HCT116 (cell line): ENCODE results near the gene SEPTIN2. TPM values are rescaled to one million over a fixed set of nuclear protein-coding genes. Genes with fewer than 3 reads are reported as not detected.

Source experiments
- ATAC-seq: fragments of 200-7000 bp; cut with Tn5 transposase; 2 replicates; pipeline ENCODE4 v1.9.1; 2020; ENCODE audit warnings: mild to moderate bottlenecking, moderate library complexity
- BruUV-seq: library from RNA; stranded (reverse); fragments of 400-500 nt; replicated peaks from 2 replicates; lab custom pipeline; 2021; lab: Mats Ljungman, UMichigan
- CTCF ChIA-PET: fragments of 300-600 bp; sonication (Branson Sonifier 250); formaldehyde crosslinking; loops from one replicate; lab custom pipeline; 2021; ENCODE audit warnings: antibody characterized with exemption; lab: Charles Lee
- POLR2A ChIA-PET: fragments of 300-600, 350-600 bp; sonication (Branson Sonifier 250); formaldehyde crosslinking; loops from one replicate; lab custom pipeline; 2021; ENCODE audit warnings: antibody characterized with exemption; lab: Charles Lee
- RAD21 ChIA-PET, 2 experiments: fragments of 300-600 bp; sonication (Branson Sonifier 250); formaldehyde crosslinking; loops; one replicate each; lab custom pipeline; 2023; ENCODE audit warnings: low total read pairs in 2 of 2; ENCODE audit not compliant: uncharacterized antibody in 2 of 2, unreplicated experiment in 2 of 2, low non-redundant PET in 1 of 2; lab: Charles Lee
- DNase-seq: peaks from one replicate; pipeline ENCODE4 v3.0.0-alpha.2; 2010; ENCODE audit warnings: low read depth, low spot score
- H2AFZ ChIP-seq: fragments of 200-600 bp; shearing (Covaris generic), sonication (generic); 2 replicates; pipeline ENCODE4 v1.6.1; 2017; ENCODE audit warnings: low read depth, mixed run types, mixed read lengths, antibody characterized with exemption, low read length; ENCODE audit not compliant: poor library complexity, severe bottlenecking
- H3K27ac ChIP-seq: 2 replicates; pipeline ENCODE4 v1.5.1; 2012; ENCODE audit warnings: low read depth, low read length
- H3K27me3 ChIP-seq: fragments of 200-600 bp; sonication (generic); 2 replicates; pipeline ENCODE4 v1.6.1; 2016; ENCODE audit warnings: mixed run types, low read length, mixed read lengths; ENCODE audit not compliant: insufficient read depth
- H3K36me3 ChIP-seq, 2 experiments: fragments of 200-500 bp in 1 of 2; fragments of 200-600 bp in 1 of 2; sonication (Bioruptor generic) in 1 of 2; sonication (generic) in 1 of 2; 2 replicates each; pipeline versions ENCODE4 v1.5.1 to v1.6.1; 2014 to 2016; ENCODE audit warnings: low read length in 2 of 2, inconsistent platforms in 1 of 2, mixed read lengths in 1 of 2, mixed run types in 1 of 2; ENCODE audit not compliant: insufficient read depth in 2 of 2, control insufficient read depth in 1 of 2
- H3K4me1 ChIP-seq, 2 experiments: fragments of 200-600 bp in 1 of 2; sonication (generic) in 1 of 2; 2 replicates each; pipeline versions ENCODE4 v1.5.1 to v1.6.1; 2012 to 2017; ENCODE audit warnings: low read length in 2 of 2, inconsistent platforms in 1 of 2, mild to moderate bottlenecking in 1 of 2, mixed read lengths in 1 of 2, mixed run types in 1 of 2, moderate library complexity in 1 of 2; ENCODE audit not compliant: insufficient read depth in 2 of 2, control insufficient read depth in 1 of 2
- H3K4me2 ChIP-seq: fragments of 200-600 bp; sonication (generic); 2 replicates; pipeline ENCODE4 v1.6.1; 2017; ENCODE audit warnings: mixed run types, low read length, mixed read lengths
- H3K4me3 ChIP-seq, 2 experiments: fragments of 200-600 bp in 1 of 2; sonication (generic) in 1 of 2; replicated peaks in 1 of 2; 2 replicates each; pipeline ENCODE4 v1.5.1; 2011 to 2016; ENCODE audit warnings: low read length in 2 of 2, control low read depth in 1 of 2, low read depth in 1 of 2, mild to moderate bottlenecking in 1 of 2, mixed read lengths in 1 of 2, mixed run types in 1 of 2
- H3K79me2 ChIP-seq: fragments of 200-600 bp; sonication (generic); 2 replicates; pipeline ENCODE4 v1.6.1; 2017; ENCODE audit warnings: mild to moderate bottlenecking, mixed run types, low read length, moderate library complexity, mixed read lengths; ENCODE audit not compliant: insufficient read depth
- H3K9ac ChIP-seq: fragments of 200-600 bp; sonication (generic); 2 replicates; pipeline ENCODE4 v1.6.1; 2016; ENCODE audit warnings: low read length, mixed read lengths
- H3K9me2 ChIP-seq: fragments of 200-600 bp; sonication (generic), shearing (Covaris generic); 2 replicates; pipeline ENCODE4 v1.6.1; 2017; ENCODE audit warnings: mixed run types, mild to moderate bottlenecking, moderate library complexity; ENCODE audit not compliant: insufficient read depth
- H3K9me3 ChIP-seq, 2 experiments: fragments of 200-500 bp in 1 of 2; fragments of 200-600 bp in 1 of 2; sonication (Bioruptor generic) in 1 of 2; sonication (generic) in 1 of 2; 2 replicates each; pipeline ENCODE4 v1.6.1; 2014 to 2017; ENCODE audit warnings: low read length in 2 of 2, mixed read lengths in 2 of 2, inconsistent platforms in 1 of 2, low read depth in 1 of 2, mild to moderate bottlenecking in 1 of 2, mixed run types in 1 of 2, moderate library complexity in 1 of 2; ENCODE audit not compliant: control insufficient read depth in 1 of 2, insufficient read depth in 1 of 2
- H4K20me1 ChIP-seq: fragments of 200-600 bp; sonication (generic), shearing (Covaris generic); 2 replicates; pipeline ENCODE4 v1.6.1; 2017; ENCODE audit warnings: mixed run types, mild to moderate bottlenecking, moderate library complexity; ENCODE audit not compliant: insufficient read depth
- CEBPB ChIP-seq: IDR thresholded peaks from 2 replicates; pipeline ENCODE4 v1.6.1; 2012; ENCODE audit warnings: low read depth
- EGR1 ChIP-seq: IDR thresholded peaks from 2 replicates; pipeline ENCODE4 v1.6.1; 2012; ENCODE audit warnings: low read depth
- EZH2phosphoT487 ChIP-seq: fragments of 200-600 bp; IDR thresholded peaks from 2 replicates; pipeline ENCODE4 v1.6.1; 2018; ENCODE audit warnings: antibody characterized with exemption, borderline replicate concordance
- FOSL1 ChIP-seq: IDR thresholded peaks from 2 replicates; pipeline ENCODE4 v1.6.1; 2012; ENCODE audit warnings: low read depth
- POLR2A ChIP-seq: IDR thresholded peaks from 2 replicates; pipeline ENCODE4 v1.7.0; 2011; ENCODE audit warnings: borderline replicate concordance; ENCODE audit not compliant: insufficient read depth, insufficient read length; ENCODE audit errors: extremely low read depth
- POLR2AphosphoS5 ChIP-seq: IDR thresholded peaks from 2 replicates; pipeline ENCODE4 v1.6.1; 2011; ENCODE audit warnings: mild to moderate bottlenecking, low read depth, low read length, moderate library complexity
- REST ChIP-seq: IDR thresholded peaks from 2 replicates; pipeline ENCODE4 v1.6.1; 2012; ENCODE audit warnings: low read depth
- SIN3A ChIP-seq: IDR thresholded peaks from 2 replicates; pipeline ENCODE4 v1.6.1; 2012; ENCODE audit warnings: low read depth
- SRF ChIP-seq: IDR thresholded peaks from 2 replicates; pipeline ENCODE4 v1.6.1; 2012; ENCODE audit warnings: low read depth
- YY1 ChIP-seq: IDR thresholded peaks from 2 replicates; pipeline ENCODE4 v1.6.1; 2011; ENCODE audit warnings: low read length, low read depth, moderate library complexity, mild to moderate bottlenecking; ENCODE audit not compliant: insufficient replicate concordance; ENCODE audit errors: extremely low read depth
- ZFX ChIP-seq: fragments of 450-650 bp; IDR thresholded peaks from 2 replicates; pipeline ENCODE4 v1.6.1; 2017
- intact Hi-C: fragments of 100-400 bp; cut with micrococcal nuclease; formaldehyde crosslinking; loops from 2 replicates; pipeline ENCODE4 v1.10.0; 2022
- total RNA-seq: library from RNA; stranded (reverse); gene quantifications from one replicate; pipeline ENCODE4 v1.2.1, GENCODE V29; 2021; ENCODE audit not compliant: unreplicated experiment
- TF ChIP-seq, protein P1 (sequence below): IDR thresholded peaks from 2 replicates; pipeline ENCODE4 v1.6.1; 2012
- TF ChIP-seq, protein P2 (sequence below): IDR thresholded peaks from 2 replicates; pipeline ENCODE4 v1.6.1; 2011; ENCODE audit warnings: mild to moderate bottlenecking, low read length, moderate library complexity; ENCODE audit not compliant: insufficient replicate concordance; ENCODE audit errors: extremely low read depth
- TF ChIP-seq, protein P3 (sequence below), 3 experiments: fragments of 200-600 bp in 1 of 3; sonication (generic) in 1 of 3; IDR thresholded peaks in 2 of 3; conservative IDR thresholded peaks in 1 of 3; 2 replicates each; pipeline ENCODE4 v1.5.1; 2012 to 2017; ENCODE audit warnings: low read depth in 2 of 3, low read length in 2 of 3, antibody characterized with exemption in 1 of 3, borderline replicate concordance in 1 of 3, control low read depth in 1 of 3, mild to moderate bottlenecking in 1 of 3, mixed read lengths in 1 of 3, mixed run types in 1 of 3, moderate library complexity in 1 of 3; ENCODE audit not compliant: insufficient read depth in 1 of 3

Gene SEPTIN2
- total RNA-seq, 1 experiment from 2014 or later: 317 TPM

- Histone ChIP-seq H2AFZ (no peak overlapping the region), H3K9me3 (no peaks in the 10 kb centered on the region), H3K27ac (no peak overlapping the region), H3K9me2 (no peaks in the 10 kb centered on the region), H3K27me3 (no peaks in the 10 kb centered on the region), H4K20me1 (no peaks in the 10 kb centered on the region), H3K4me2 (no peak overlapping the region), H3K79me2 (peaks cover 61% of the 10 kb centered on the region), H3K36me3 (peaks cover 0 to 9% of the 10 kb centered on the region in 2 experiments; a peak in 1 of 4 replicates), H3K4me3 (no peak overlapping the region), H3K9ac (no peak overlapping the region), H3K4me1 (peaks cover 8 to 10% of the 10 kb centered on the region in 2 experiments)
- ChIA-PET RAD21 (interaction anchor here in 1 of 2 experiments (0.7 kb wide), 1 partner anchor 725 kb away, joined by 5 read pairs; no protein-coding TSS in a partner anchor), POLR2A (no interaction called here), CTCF (no interaction called here)
- no peak for DNase-seq
- ATAC-seq: no peak
- intact Hi-C loops: no loop called here
- BruUV-seq: no TSS peak
- TF ChIP-seq REST: no peak
- no peak for TF ChIP-seq ZFX
- TF ChIP-seq EGR1: no peak
- TF ChIP-seq, protein P1, sequence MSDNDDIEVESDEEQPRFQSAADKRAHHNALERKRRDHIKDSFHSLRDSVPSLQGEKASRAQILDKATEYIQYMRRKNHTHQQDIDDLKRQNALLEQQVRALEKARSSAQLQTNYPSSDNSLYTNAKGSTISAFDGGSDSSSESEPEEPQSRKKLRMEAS: no peak
- TF ChIP-seq POLR2A: no peak
- TF ChIP-seq, protein P2, sequence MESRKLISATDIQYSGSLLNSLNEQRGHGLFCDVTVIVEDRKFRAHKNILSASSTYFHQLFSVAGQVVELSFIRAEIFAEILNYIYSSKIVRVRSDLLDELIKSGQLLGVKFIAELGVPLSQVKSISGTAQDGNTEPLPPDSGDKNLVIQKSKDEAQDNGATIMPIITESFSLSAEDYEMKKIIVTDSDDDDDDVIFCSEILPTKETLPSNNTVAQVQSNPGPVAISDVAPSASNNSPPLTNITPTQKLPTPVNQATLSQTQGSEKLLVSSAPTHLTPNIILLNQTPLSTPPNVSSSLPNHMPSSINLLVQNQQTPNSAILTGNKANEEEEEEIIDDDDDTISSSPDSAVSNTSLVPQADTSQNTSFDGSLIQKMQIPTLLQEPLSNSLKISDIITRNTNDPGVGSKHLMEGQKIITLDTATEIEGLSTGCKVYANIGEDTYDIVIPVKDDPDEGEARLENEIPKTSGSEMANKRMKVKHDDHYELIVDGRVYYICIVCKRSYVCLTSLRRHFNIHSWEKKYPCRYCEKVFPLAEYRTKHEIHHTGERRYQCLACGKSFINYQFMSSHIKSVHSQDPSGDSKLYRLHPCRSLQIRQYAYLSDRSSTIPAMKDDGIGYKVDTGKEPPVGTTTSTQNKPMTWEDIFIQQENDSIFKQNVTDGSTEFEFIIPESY: no peak
- TF ChIP-seq, protein P3, sequence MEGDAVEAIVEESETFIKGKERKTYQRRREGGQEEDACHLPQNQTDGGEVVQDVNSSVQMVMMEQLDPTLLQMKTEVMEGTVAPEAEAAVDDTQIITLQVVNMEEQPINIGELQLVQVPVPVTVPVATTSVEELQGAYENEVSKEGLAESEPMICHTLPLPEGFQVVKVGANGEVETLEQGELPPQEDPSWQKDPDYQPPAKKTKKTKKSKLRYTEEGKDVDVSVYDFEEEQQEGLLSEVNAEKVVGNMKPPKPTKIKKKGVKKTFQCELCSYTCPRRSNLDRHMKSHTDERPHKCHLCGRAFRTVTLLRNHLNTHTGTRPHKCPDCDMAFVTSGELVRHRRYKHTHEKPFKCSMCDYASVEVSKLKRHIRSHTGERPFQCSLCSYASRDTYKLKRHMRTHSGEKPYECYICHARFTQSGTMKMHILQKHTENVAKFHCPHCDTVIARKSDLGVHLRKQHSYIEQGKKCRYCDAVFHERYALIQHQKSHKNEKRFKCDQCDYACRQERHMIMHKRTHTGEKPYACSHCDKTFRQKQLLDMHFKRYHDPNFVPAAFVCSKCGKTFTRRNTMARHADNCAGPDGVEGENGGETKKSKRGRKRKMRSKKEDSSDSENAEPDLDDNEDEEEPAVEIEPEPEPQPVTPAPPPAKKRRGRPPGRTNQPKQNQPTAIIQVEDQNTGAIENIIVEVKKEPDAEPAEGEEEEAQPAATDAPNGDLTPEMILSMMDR (IDR thresholded peaks at IDR 0.05 in 2 of 3, conservative IDR thresholded peaks at IDR 0.05 in 1 of 3; ENCODE audit: borderline replicate concordance in 1 of 3, insufficient read depth in 1 of 3, low read depth in 2 of 3, low read length in 2 of 3): no peak
- TF ChIP-seq CEBPB: no peak
- no peak for TF ChIP-seq POLR2AphosphoS5
- no peak for TF ChIP-seq SIN3A
- TF ChIP-seq SRF: no peak
- TF ChIP-seq EZH2phosphoT487: no peak
- TF ChIP-seq YY1: no peak
- TF ChIP-seq FOSL1: no peak
These were observed 57.7 kb downstream of the SEPTIN2 start for GRCh38 chr2:241373446-241373845.
